ENCODE measurements around the gene ICA1L. TPM values are rescaled to one million over a fixed set of nuclear protein-coding genes. Genes with fewer than 3 reads are reported as not detected.
A peak's percentile ranks its signal among the peaks of the same experiment; 100 is the strongest.
"Not testable (repeated sequence)": the region's sequence is repeated elsewhere in the genome, so short reads cannot be mapped to it uniquely, and the experiment has no call there.

The ICA1L gene
- total and polyA plus RNA-seq, 4 donors, result 1.3 to 21.2 (median 5.9) TPM

DNA sequence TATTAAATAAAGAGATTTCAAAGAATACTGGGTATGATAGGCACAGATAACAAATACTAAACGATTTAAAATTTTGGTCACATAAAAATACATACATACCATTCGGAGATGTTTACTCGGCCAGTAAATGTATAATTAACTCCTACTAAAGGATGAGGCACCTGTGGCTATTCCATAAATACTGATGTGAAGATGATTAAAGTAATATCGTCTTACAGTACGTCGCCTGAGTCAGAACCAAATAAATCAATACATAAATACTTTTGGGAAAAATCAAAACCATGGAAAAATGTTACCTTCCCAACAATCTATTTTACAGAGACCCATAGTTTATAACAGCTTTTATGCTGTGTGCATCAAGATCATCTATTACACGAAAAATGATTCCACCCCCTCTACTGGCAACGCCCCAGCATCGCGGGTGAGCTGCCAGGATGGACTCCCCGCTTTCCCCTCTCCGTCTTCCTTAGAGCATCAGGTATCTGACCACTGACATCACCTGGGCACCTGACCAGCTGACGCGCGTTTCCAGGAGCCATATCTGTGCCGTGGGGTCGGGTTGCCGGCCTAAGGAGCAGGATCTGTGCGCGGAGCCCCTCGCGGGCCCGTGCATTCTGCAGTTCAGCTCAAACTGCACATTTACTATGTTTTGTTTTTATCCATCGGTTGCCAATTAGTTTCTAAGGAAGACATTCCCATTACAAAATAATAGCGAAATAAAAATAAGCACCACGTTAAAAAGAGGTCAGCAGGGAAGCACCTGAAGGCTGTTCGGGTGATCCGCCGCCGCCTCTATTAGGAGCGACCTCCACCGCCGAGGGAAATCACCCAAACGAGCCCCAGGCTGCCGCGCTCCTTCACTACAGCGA lies 901 bp downstream of the ICA1L start:
- peak overlapping the region; percentile 85 to 86 for H3K27ac ChIP-seq (ENCODE audit: low read depth in 1 of 2, low read length in 1 of 2)
- no peaks in the 10 kb centered on the region for H3K9me3 ChIP-seq (ENCODE audit: control insufficient read depth in 4 of 4, insufficient read depth in 3 of 4, low read length in 3 of 4)
- TF ChIP-seq, protein P1, sequence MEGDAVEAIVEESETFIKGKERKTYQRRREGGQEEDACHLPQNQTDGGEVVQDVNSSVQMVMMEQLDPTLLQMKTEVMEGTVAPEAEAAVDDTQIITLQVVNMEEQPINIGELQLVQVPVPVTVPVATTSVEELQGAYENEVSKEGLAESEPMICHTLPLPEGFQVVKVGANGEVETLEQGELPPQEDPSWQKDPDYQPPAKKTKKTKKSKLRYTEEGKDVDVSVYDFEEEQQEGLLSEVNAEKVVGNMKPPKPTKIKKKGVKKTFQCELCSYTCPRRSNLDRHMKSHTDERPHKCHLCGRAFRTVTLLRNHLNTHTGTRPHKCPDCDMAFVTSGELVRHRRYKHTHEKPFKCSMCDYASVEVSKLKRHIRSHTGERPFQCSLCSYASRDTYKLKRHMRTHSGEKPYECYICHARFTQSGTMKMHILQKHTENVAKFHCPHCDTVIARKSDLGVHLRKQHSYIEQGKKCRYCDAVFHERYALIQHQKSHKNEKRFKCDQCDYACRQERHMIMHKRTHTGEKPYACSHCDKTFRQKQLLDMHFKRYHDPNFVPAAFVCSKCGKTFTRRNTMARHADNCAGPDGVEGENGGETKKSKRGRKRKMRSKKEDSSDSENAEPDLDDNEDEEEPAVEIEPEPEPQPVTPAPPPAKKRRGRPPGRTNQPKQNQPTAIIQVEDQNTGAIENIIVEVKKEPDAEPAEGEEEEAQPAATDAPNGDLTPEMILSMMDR (IDR thresholded peaks at IDR 0.05; ENCODE audit: control extremely low read depth, extremely low read depth), result peak; percentile 15
- no peaks in the 10 kb centered on the region for H3K27me3 ChIP-seq (ENCODE audit: control insufficient read depth in 3 of 3, insufficient read depth in 3 of 3, low read length in 2 of 3)
- peak overlapping the region; percentile 96 for H3K4me3 ChIP-seq
- ATAC-seq (ENCODE audit: insufficient read depth, low FRiP score) (peak; percentile 48), DNase-seq (peak; percentile 77 to 83 (median 80))
- peaks cover 0 to 8% (median 0%) of the 10 kb centered on the region in 5 donors for H3K4me1 ChIP-seq (ENCODE audit: control insufficient read depth in 5 of 5, insufficient read depth in 5 of 5, low read length in 5 of 5)
- H3K36me3 ChIP-seq (ENCODE audit: control insufficient read depth in 4 of 4, insufficient read depth in 4 of 4, low read length in 4 of 4), result peaks cover 0 to 3% (median 0%) of the 10 kb centered on the region in 4 donors
- peak overlapping the region; percentile 61 to 88 for H3K9ac ChIP-seq (ENCODE audit: insufficient read depth in 1 of 2, low read length in 2 of 2)
- 4% methylated on average over 37 of the region's 37 CpGs for WGBS, 2 donors

DNA sequence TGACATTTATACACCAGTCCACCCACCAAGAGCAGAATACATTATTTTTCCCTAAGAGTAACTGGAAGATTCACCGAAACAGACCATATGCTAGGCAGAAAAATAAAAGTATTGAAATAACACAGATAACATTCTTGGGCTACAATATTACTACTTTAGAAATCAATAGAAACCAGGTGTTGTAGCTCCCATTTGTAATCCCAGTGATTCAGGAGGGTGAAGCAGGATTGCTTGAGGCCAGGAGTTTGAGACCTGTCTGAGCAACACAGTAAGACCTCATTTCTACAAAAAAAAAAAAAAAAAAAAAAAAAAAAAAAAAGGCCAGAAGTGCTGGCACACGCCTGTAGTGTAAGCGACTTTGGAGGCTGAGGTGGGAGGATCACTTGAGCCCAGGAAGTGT lies 9.6 kb downstream of the ICA1L start:
- H3K36me3 ChIP-seq (ENCODE audit: control insufficient read depth in 4 of 4, insufficient read depth in 4 of 4, low read length in 4 of 4), result no peaks in the 10 kb centered on the region
- H3K27ac ChIP-seq (ENCODE audit: low read depth in 1 of 2, low read length in 1 of 2), result no peak overlapping the region
- DNase-seq (no peak), ATAC-seq (ENCODE audit: insufficient read depth, low FRiP score) (no peak)
- H3K27me3 ChIP-seq (ENCODE audit: control insufficient read depth in 3 of 3, insufficient read depth in 3 of 3, low read length in 2 of 3), result no peaks in the 10 kb centered on the region
- no peak overlapping the region for H3K4me3 ChIP-seq
- H3K9me3 ChIP-seq (ENCODE audit: control insufficient read depth in 4 of 4, insufficient read depth in 3 of 4, low read length in 3 of 4), result no peaks in the 10 kb centered on the region
- TF ChIP-seq, protein P1 (IDR thresholded peaks at IDR 0.05; ENCODE audit: control extremely low read depth, extremely low read depth), result no peak
- H3K9ac ChIP-seq (ENCODE audit: insufficient read depth in 1 of 2, low read length in 2 of 2), result no peak overlapping the region
- H3K4me1 ChIP-seq (ENCODE audit: control insufficient read depth in 5 of 5, insufficient read depth in 5 of 5, low read length in 5 of 5), result no peaks in the 10 kb centered on the region
- WGBS, 2 donors, result 95 to 97% methylated on average over 3 of the region's 3 CpGs

DNA sequence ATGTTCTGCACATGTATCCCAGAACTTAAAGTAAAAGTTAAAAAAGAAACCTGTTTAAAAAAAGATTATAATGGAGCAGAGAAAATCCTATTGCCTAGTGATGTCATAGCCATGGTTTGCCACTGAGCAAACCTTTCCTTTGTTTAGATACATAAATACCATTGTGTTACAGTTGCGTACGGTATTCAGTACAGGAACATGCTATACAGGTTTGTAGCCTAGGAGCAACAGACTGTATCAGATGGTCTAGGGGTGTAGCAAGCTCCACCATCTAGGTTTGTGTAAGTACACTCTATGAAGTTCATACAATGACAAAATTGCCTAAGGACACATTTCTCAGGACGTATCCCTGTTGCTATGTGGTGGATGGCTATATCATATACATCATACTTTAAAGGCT lies 13.0 kb downstream of the ICA1L start:
- no peak overlapping the region for H3K9ac ChIP-seq (ENCODE audit: insufficient read depth in 1 of 2, low read length in 2 of 2)
- WGBS, 2 donors, result 88 to 91% methylated on average over 3 of the region's 3 CpGs
- no peaks in the 10 kb centered on the region for H3K27me3 ChIP-seq (ENCODE audit: control insufficient read depth in 3 of 3, insufficient read depth in 3 of 3, low read length in 2 of 3)
- H3K4me3 ChIP-seq, result no peak overlapping the region
- no peaks in the 10 kb centered on the region for H3K36me3 ChIP-seq (ENCODE audit: control insufficient read depth in 4 of 4, insufficient read depth in 4 of 4, low read length in 4 of 4)
- ATAC-seq (ENCODE audit: insufficient read depth, low FRiP score), result no peak
- no peak overlapping the region for H3K27ac ChIP-seq (ENCODE audit: low read depth in 1 of 2, low read length in 1 of 2)
- no peak for DNase-seq
- no peaks in the 10 kb centered on the region for H3K4me1 ChIP-seq (ENCODE audit: control insufficient read depth in 5 of 5, insufficient read depth in 5 of 5, low read length in 5 of 5)
- TF ChIP-seq, protein P1 (IDR thresholded peaks at IDR 0.05; ENCODE audit: control extremely low read depth, extremely low read depth), result no peak
- no peaks in the 10 kb centered on the region for H3K9me3 ChIP-seq (ENCODE audit: control insufficient read depth in 4 of 4, insufficient read depth in 3 of 4, low read length in 3 of 4)

DNA sequence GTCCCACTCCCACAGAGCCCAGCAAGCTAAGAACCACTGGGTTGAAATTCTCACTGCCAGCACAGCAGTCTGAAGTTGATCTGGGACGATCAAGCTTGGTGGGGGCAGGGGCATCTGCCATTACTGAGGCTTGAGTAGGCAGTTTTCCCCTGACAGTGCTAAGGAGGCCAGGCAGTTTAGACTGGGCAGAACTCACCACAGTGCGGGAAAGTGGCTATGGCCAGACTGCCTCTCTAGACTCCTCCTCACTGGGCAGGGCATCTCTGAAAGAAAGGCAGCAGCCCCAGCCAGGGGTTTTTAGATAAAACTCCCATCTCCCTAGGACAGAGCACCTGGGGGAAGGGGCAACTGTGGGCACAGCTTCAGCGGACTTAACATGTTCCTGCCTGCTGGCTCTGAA lies 22.2 kb downstream of the ICA1L start:
- not testable (repeated sequence) for DNase-seq; H3K27ac ChIP-seq (ENCODE audit: low read depth in 1 of 2, low read length in 1 of 2); H3K9ac ChIP-seq (ENCODE audit: insufficient read depth in 1 of 2, low read length in 2 of 2); H3K4me3 ChIP-seq; H3K27me3 ChIP-seq (ENCODE audit: control insufficient read depth in 3 of 3, insufficient read depth in 3 of 3, low read length in 2 of 3); H3K4me1 ChIP-seq (ENCODE audit: control insufficient read depth in 5 of 5, insufficient read depth in 5 of 5, low read length in 5 of 5); H3K9me3 ChIP-seq (ENCODE audit: control insufficient read depth in 4 of 4, insufficient read depth in 3 of 4, low read length in 3 of 4); H3K36me3 ChIP-seq (ENCODE audit: control insufficient read depth in 4 of 4, insufficient read depth in 4 of 4, low read length in 4 of 4); ATAC-seq (ENCODE audit: insufficient read depth, low FRiP score)
- 67 to 87% methylated on average over 3 of the region's 3 CpGs for whole genome bisulfite sequencing, 2 donors

Measured in lung (tissue), 12 donors.